HUES6 (cell line): ENCODE results near the gene FGF11.

Experiments
- H3K27ac ChIP-seq: 2 replicates; pipeline ENCODE4 v1.7.0; 2013; ENCODE audit warnings: low read depth, mild to moderate bottlenecking, low read length, inconsistent platforms
- H3K27me3 ChIP-seq: 2 replicates; pipeline ENCODE4 v1.6.1; 2013; ENCODE audit warnings: low read length; ENCODE audit not compliant: control insufficient read depth, insufficient read depth
- H3K36me3 ChIP-seq: 2 replicates; pipeline ENCODE4 v1.6.1; 2013; ENCODE audit warnings: low read length; ENCODE audit not compliant: control insufficient read depth, insufficient read depth
- H3K4me1 ChIP-seq: 2 replicates; pipeline ENCODE4 v1.6.1; 2013; ENCODE audit warnings: low read length; ENCODE audit not compliant: control insufficient read depth, insufficient read depth
- H3K4me3 ChIP-seq: 2 replicates; pipeline ENCODE4 v1.5.1; 2013; ENCODE audit warnings: low read depth, low read length
- H3K9ac ChIP-seq: one replicate; pipeline ENCODE4 v1.6.1; 2013; ENCODE audit warnings: mild to moderate bottlenecking, low read length
- H3K9me3 ChIP-seq: 2 replicates; pipeline ENCODE4 v1.6.1; 2013; ENCODE audit warnings: low read depth, low read length; ENCODE audit not compliant: control insufficient read depth, insufficient read depth

The FGF11 gene

DNA sequence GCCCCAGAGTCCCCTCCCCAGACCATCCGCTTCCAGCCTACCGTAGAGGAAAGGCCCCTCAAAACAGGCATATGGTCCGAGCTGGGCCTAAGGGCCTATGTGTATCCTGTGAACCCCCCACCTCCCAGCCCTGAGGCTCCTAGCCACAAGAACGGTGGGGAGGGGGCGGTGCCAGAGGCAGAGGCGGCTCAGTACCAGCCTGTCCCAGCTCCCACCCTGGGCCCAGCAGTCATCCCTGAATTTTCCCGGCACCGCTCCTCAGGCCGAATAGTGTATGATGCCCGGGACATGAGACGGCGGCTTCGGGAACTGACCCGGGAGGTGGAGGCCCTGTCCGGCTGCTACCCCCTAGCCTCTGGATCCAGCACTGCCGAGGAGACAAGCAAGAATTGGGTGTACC lies 18.1 kb upstream of the FGF11 start:
- no peaks in the 10 kb centered on the region for H3K9me3 ChIP-seq
- H3K4me1 ChIP-seq = peaks cover 6% of the 10 kb centered on the region; the same call in 1 of the 2 replicates
- H3K36me3 ChIP-seq = peaks cover 16% of the 10 kb centered on the region
- no peak overlapping the region for H3K27ac ChIP-seq
- no peak overlapping the region for H3K9ac ChIP-seq
- no peaks in the 10 kb centered on the region for H3K27me3 ChIP-seq
- no peak overlapping the region for H3K4me3 ChIP-seq

- Histone ChIP-seq H3K4me1 (peaks cover 6% of the 10 kb centered on the region; the same call in 1 of the 2 replicates), H3K27ac (no peak overlapping the region), H3K36me3 (no peaks in the 10 kb centered on the region), H3K9ac (no peak overlapping the region), H3K27me3 (no peaks in the 10 kb centered on the region), H3K4me3 (no peak overlapping the region), H3K9me3 (no peaks in the 10 kb centered on the region)
Observed at GRCh38 chr17:7423679-7424078, 15.6 kb upstream of the FGF11 start.

- H3K27me3 ChIP-seq = peaks cover 2% of the 10 kb centered on the region; the same call in 1 of the 2 replicates
- H3K27ac ChIP-seq = no peak within 1 kb of the TSS
- H3K4me1 ChIP-seq = peaks cover 1% of the 10 kb centered on the region; the same call in 1 of the 2 replicates
- no peak within 1 kb of the TSS for H3K9ac ChIP-seq
- no peaks in the 10 kb centered on the region for H3K9me3 ChIP-seq
- H3K36me3 ChIP-seq = no peaks in the 10 kb centered on the region
- no peak within 1 kb of the TSS for H3K4me3 ChIP-seq
Observed at GRCh38 chr17:7425316-7425715, 14.0 kb upstream of the FGF11 start, which contains the start of gene SPEM2. Gene SPEM2 (plus strand): TSS chr17:7425616. CDS start chr17:7425689, 73 bp downstream.

DNA sequence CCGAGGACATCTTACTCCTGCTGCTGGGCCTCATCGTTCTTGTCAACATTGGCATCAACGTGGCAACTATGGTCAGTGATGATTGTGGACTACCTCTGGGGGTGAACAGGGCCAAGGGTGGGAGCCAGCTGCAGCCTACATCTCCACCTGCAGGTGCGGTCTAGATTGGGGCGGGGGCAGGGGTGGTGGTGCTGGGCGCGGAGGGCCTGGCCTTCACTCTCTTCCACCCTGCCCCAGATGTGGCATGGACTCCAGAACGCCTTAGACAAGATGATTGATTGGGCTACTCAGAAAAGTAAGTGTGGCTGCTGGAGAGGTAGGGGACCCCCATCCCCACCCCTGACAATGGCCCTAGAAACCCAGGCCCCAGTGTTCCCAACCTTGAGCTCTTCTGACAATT lies 13.6 kb upstream of the FGF11 start:
- Histone ChIP-seq H3K27ac (no peak overlapping the region), H3K36me3 (no peaks in the 10 kb centered on the region), H3K9me3 (no peaks in the 10 kb centered on the region), H3K4me1 (no peaks in the 10 kb centered on the region), H3K27me3 (peaks cover 2% of the 10 kb centered on the region; the same call in 1 of the 2 replicates), H3K9ac (no peak overlapping the region), H3K4me3 (no peak overlapping the region)

DNA sequence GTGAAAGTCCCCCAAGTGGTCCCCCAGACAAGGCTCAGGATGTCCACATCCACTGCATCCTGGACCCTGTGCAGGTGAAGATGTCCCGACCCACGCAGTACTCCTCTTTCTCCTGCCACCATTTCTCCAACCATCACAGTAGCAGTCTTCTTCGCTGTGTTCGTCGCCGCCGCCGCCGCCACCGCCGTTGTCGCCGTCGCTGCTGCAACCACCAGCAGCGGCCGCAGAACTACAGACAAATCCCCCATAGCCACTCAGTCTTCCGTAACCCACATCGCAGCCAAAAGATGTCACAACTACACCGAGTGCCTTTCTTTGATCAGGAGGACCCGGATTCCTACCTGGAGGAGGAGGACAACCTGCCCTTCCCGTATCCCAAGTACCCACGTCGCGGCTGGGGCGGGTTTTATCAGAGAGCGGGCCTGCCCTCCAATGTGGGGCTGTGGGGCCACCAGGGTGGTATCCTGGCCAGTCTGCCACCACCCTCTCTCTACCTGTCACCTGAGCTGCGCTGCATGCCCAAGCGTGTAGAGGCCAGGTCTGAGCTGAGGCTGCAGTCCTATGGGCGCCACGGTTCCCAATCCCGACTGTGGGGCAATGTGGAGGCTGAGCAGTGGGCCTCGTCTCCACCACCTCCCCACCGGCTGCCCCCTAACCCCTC lies 13.0 kb upstream of the FGF11 start:
- Histone ChIP-seq H3K9ac (no peak overlapping the region), H3K27me3 (peaks cover 2% of the 10 kb centered on the region; the same call in 1 of the 2 replicates), H3K4me3 (no peak overlapping the region)

DNA sequence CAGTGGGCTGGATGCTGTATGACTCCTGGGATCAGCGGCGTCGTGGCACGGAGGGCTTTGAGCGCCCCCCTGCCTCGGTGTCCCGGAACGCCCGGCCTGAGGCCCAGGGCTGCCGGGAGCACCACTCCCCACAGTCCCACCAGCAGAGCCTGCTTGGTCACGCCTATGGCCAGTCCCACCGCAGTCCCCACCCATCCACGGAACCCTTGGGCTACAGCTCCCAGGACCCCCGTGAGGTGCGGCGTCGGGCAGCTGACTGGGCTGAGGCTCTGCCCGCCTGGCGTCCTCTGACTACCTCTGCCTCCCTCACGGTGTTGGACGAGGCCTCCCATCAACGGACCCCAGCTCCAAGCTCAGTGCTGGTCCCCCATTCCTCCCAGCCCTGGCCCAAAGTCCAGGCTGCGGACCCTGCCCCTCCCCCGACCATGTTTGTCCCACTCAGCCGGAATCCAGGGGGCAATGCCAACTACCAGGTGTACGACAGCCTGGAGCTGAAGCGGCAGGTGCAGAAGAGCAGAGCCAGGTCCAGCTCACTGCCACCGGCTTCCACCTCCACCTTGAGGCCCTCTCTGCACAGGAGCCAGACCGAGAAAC lies 12.3 kb upstream of the FGF11 start:
- Histone ChIP-seq H3K36me3 (no peaks in the 10 kb centered on the region), H3K4me3 (no peak overlapping the region), H3K9ac (no peak overlapping the region), H3K27me3 (peaks cover 2% of the 10 kb centered on the region; the same call in 1 of the 2 replicates), H3K4me1 (no peaks in the 10 kb centered on the region), H3K27ac (no peak overlapping the region), H3K9me3 (no peaks in the 10 kb centered on the region)

More for the DNA sequence above, 13.0 kb upstream of the FGF11 start:
- Histone ChIP-seq H3K27ac (no peak overlapping the region), H3K9me3 (no peaks in the 10 kb centered on the region), H3K36me3 (no peaks in the 10 kb centered on the region), H3K4me1 (no peaks in the 10 kb centered on the region)

- Histone ChIP-seq H3K27ac (no peak overlapping the region), H3K36me3 (no peaks in the 10 kb centered on the region), H3K4me1 (no peaks in the 10 kb centered on the region), H3K27me3 (peaks cover 2% of the 10 kb centered on the region; the same call in 1 of the 2 replicates), H3K9ac (no peak overlapping the region), H3K9me3 (no peaks in the 10 kb centered on the region), H3K4me3 (no peak overlapping the region)
Observed at GRCh38 chr17:7427549-7427948, 11.8 kb upstream of the FGF11 start.

- no peaks in the 10 kb centered on the region for H3K4me1 ChIP-seq
- H3K9ac ChIP-seq = no peak within 1 kb of the TSS
- no peak within 1 kb of the TSS for H3K27ac ChIP-seq
- H3K4me3 ChIP-seq = no peak within 1 kb of the TSS
- no peaks in the 10 kb centered on the region for H3K36me3 ChIP-seq
- peaks cover 2% of the 10 kb centered on the region; the same call in 1 of the 2 replicates for H3K27me3 ChIP-seq
- no peaks in the 10 kb centered on the region for H3K9me3 ChIP-seq
Observed at GRCh38 chr17:7428557-7428956, 10.8 kb upstream of the FGF11 start, which contains the start of gene SPEM3. Gene SPEM3 (plus strand): TSS chr17:7428857. CDS start chr17:7428903, 46 bp downstream.

DNA sequence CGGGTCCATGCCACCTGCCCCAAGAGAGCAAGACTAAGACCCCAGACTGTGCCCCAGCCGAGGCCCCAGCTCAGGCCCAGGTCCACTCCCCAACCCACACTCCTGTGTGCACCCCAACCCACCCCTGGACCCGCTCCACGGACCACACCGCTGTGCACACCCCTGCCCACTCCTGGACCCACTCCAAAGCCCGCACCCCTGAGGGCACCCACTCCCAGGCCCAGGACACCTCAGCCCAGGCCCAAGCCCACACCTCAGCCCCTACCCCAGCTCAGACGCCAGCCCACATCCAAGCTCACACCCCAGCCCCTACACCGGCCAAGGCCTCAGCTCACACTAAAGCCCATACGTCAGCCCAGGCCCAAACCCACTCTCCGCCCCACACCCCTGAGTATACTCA lies 9.6 kb upstream of the FGF11 start:
- Histone ChIP-seq H3K9me3 (no peaks in the 10 kb centered on the region), H3K4me1 (no peaks in the 10 kb centered on the region), H3K4me3 (no peak overlapping the region), H3K27me3 (peaks cover 2% of the 10 kb centered on the region; the same call in 1 of the 2 replicates), H3K27ac (no peak overlapping the region), H3K36me3 (no peaks in the 10 kb centered on the region), H3K9ac (no peak overlapping the region)

DNA sequence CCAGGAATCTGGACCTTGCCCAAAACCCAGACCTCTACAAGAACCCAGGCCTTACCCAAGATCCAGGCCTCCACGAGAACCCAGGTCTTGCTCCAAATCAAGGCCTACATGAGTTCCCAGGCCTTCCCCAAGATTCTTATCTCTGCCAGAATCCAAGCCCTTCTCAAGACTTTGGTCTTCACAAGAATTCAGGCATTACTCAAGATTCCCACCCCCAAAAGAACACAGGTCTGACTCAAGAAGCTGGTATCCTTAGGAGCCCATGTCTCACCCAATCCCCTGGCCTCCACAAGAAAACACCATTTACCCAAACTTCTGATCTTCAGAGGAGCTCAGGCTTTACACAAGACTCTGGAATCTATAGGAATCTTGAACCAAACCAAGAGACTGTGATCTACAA lies 8.1 kb upstream of the FGF11 start:
- Histone ChIP-seq H3K27me3 (peaks cover 2% of the 10 kb centered on the region; the same call in 1 of the 2 replicates), H3K9me3 (no peaks in the 10 kb centered on the region)

DNA sequence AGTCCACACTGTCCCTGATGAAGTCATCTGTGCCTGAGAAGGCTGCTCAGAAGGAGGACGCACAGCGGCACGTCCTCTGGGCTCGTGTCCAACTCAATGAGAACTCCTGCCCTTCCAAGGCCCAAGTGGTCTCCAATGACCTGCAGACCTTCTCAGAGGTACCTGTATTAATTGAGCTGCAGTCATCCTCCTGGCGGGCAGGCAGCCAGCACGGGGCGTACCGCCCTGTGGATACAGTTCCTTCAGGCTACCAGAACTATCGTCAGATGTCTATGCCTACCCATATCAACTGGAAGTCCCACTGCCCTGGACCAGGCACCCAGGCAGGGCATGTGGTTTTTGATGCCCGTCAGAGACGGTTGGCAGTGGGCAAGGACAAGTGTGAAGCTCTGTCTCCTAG lies 7.0 kb upstream of the FGF11 start:
- no peaks in the 10 kb centered on the region for H3K9me3 ChIP-seq
- H3K36me3 ChIP-seq = no peaks in the 10 kb centered on the region
- no peak overlapping the region for H3K9ac ChIP-seq
- no peak overlapping the region for H3K27ac ChIP-seq
- no peak overlapping the region for H3K4me3 ChIP-seq
- no peaks in the 10 kb centered on the region for H3K4me1 ChIP-seq
- H3K27me3 ChIP-seq = peaks cover 5% of the 10 kb centered on the region; the same call in 1 of the 2 replicates

More for the DNA sequence above, 8.1 kb upstream of the FGF11 start:
- no peaks in the 10 kb centered on the region for H3K4me1 ChIP-seq
- H3K9ac ChIP-seq = no peak overlapping the region
- no peak overlapping the region for H3K27ac ChIP-seq
- H3K4me3 ChIP-seq = no peak overlapping the region
- H3K36me3 ChIP-seq = no peaks in the 10 kb centered on the region
